Endothelial cell (in vitro differentiated cells): Measurements from ENCODE around the gene TCAF1. TPM values are rescaled to one million over a fixed set of nuclear protein-coding genes. Genes with fewer than 3 reads are reported as not detected.
A peak's percentile ranks its signal among the peaks of the same experiment; 100 is the strongest.

Experiments used
- DNase-seq: peaks from one replicate; pipeline ENCODE4 v3.0.0; 2021; ENCODE audit warnings: low spot score
- H3K27ac Mint-ChIP-seq: one replicate; pipeline ENCODE4 v1.8.0; 2021; ENCODE audit warnings: mixed read lengths, inconsistent platforms; ENCODE audit not compliant: unreplicated experiment
- H3K27me3 Mint-ChIP-seq: one replicate; pipeline ENCODE4 v1.8.0; 2021; ENCODE audit warnings: mild to moderate bottlenecking, moderate library complexity, mixed read lengths, inconsistent platforms; ENCODE audit not compliant: unreplicated experiment
- H3K36me3 Mint-ChIP-seq: one replicate; pipeline ENCODE4 v1.8.0; 2021; ENCODE audit warnings: mild to moderate bottlenecking, low read depth, mixed read lengths, inconsistent platforms; ENCODE audit not compliant: unreplicated experiment
- H3K4me1 Mint-ChIP-seq: one replicate; pipeline ENCODE4 v1.8.0; 2021; ENCODE audit warnings: mild to moderate bottlenecking, mixed read lengths, inconsistent platforms; ENCODE audit not compliant: unreplicated experiment
- H3K4me3 Mint-ChIP-seq: one replicate; pipeline ENCODE4 v1.8.0; 2021; ENCODE audit warnings: mild to moderate bottlenecking, mixed read lengths, inconsistent platforms; ENCODE audit not compliant: unreplicated experiment
- H3K9me3 Mint-ChIP-seq: one replicate; pipeline ENCODE4 v1.8.0; 2021; ENCODE audit warnings: mixed read lengths, inconsistent platforms; ENCODE audit not compliant: unreplicated experiment
- total RNA-seq: library from RNA; stranded (reverse); fragmentation: NEBNext Ultra II Directional; extraction: Animal tissue kit (Norgen Biotek cat#: 25700); gene quantifications from one replicate; pipeline ENCODE4 v1.2.1, GENCODE V29; 2021; ENCODE audit not compliant: unreplicated experiment
- TF ChIP-seq, protein P1 (sequence below): fragments of 200-600 bp; sonication (generic); IDR thresholded peaks from one replicate; pipeline ENCODE4 v1.5.0; 2021; ENCODE audit warnings: antibody characterized with exemption; ENCODE audit not compliant: unreplicated experiment

TCAF1 gene
- total RNA-seq, 1 donor from 2014 or later: 79.7 TPM

DNA sequence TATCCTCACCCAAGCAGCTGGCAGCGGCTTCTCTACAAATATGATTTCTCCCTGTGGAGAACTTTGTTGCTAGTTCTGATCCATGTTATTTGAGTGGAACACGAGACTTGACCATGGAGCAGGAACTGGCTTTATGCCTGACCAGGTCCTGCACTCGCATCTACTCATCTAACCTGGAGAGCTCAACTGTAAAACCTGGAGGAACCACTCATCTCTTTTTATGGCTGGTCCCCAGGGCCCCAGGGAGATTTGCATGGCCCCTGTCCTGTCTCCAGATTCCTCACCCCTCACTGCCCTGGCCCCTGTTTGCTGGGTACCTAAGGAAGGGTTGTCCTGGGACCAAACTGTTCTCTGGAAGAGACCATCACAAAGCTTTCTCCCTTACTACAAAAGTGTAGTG lies 16.0 kb downstream of the TCAF1 start:
- no peak overlapping the region for H3K4me3 Mint-ChIP-seq
- peaks cover 24% of the 10 kb centered on the region for H3K4me1 Mint-ChIP-seq
- H3K27ac Mint-ChIP-seq: no peak overlapping the region

DNA sequence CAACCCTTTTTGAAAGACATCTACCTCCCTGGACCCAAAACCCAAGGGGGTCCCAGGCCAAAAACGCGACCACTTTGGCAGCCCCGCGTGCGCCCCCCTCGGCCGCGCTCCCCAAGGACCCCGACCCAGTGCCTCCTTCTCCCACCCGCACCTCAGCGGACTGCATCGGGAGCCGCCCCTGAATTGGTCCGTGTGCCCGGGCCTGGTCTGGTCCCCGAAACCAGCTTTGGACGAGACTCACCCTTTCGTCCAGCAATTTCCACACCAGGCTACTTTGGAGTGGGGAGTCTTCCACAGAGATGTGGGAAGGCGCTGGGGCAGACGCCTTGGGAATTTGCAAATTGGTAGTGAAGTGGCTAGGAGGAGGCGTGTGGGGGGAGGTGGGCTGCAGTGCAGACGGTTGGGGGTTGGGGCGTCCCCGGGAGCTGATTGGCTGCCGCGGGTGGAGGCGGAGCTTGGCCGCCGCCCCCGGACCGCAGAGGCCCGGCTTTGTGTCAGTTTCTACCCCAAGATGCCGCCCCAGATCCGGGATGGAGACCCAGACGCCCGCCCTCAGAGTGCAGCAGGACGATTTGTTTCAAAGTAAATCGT lies 16.9 kb downstream of the TCAF1 start:
- Mint-ChIP-seq H3K36me3 (peaks cover 7% of the 10 kb centered on the region), H3K27me3 (peaks cover 2% of the 10 kb centered on the region), H3K27ac (no peak overlapping the region), H3K4me1 (peaks cover 24% of the 10 kb centered on the region), H3K4me3 (peak overlapping the region; percentile 90), H3K9me3 (no peaks in the 10 kb centered on the region)
- TF ChIP-seq, protein P1, sequence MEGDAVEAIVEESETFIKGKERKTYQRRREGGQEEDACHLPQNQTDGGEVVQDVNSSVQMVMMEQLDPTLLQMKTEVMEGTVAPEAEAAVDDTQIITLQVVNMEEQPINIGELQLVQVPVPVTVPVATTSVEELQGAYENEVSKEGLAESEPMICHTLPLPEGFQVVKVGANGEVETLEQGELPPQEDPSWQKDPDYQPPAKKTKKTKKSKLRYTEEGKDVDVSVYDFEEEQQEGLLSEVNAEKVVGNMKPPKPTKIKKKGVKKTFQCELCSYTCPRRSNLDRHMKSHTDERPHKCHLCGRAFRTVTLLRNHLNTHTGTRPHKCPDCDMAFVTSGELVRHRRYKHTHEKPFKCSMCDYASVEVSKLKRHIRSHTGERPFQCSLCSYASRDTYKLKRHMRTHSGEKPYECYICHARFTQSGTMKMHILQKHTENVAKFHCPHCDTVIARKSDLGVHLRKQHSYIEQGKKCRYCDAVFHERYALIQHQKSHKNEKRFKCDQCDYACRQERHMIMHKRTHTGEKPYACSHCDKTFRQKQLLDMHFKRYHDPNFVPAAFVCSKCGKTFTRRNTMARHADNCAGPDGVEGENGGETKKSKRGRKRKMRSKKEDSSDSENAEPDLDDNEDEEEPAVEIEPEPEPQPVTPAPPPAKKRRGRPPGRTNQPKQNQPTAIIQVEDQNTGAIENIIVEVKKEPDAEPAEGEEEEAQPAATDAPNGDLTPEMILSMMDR: no peak
- peak; percentile 62 for DNase-seq

More for the DNA sequence above, 16.0 kb downstream of the TCAF1 start:
- peaks cover 14% of the 10 kb centered on the region for H3K36me3 Mint-ChIP-seq
- DNase-seq: no peak
- TF ChIP-seq, protein P1: no peak
- peaks cover 2% of the 10 kb centered on the region for H3K27me3 Mint-ChIP-seq
- H3K9me3 Mint-ChIP-seq: no peaks in the 10 kb centered on the region

DNA sequence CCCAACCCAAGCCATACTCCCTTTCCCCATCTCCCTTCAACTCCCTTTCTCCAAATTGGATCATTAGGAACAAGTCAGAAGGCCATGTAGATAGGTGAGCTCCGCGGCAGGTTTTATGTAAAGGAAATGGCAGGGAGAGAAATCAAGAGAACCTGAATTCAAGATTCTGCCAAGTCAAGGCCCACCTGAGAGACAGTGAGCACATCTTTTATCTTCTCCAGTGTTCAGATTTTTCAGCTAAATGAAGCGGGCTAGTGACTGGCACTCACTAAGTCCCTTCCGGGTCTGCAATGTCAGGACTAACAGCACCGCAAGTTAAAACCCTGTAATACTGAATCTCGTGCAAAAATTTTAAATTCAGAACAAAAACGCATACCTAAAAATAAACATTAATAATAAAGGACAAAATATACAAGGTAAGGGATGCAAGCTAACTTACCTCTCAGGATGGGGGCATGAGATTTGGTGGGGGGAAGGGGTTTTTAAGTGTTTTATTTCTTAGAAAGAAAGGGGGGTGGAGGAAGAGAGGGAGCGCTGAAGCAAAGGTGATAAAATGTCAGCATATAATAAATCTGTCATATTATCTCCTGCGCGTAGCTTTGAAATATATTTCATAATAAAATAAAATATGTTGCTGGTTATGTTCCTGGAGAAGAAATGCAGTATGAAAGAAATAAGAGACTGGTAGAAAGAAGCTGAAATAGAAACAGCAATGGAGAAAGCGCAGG lies 17.6 kb downstream of the TCAF1 start:
- Mint-ChIP-seq H3K4me1 (peaks cover 24% of the 10 kb centered on the region), H3K27me3 (peaks cover 2% of the 10 kb centered on the region)

DNA sequence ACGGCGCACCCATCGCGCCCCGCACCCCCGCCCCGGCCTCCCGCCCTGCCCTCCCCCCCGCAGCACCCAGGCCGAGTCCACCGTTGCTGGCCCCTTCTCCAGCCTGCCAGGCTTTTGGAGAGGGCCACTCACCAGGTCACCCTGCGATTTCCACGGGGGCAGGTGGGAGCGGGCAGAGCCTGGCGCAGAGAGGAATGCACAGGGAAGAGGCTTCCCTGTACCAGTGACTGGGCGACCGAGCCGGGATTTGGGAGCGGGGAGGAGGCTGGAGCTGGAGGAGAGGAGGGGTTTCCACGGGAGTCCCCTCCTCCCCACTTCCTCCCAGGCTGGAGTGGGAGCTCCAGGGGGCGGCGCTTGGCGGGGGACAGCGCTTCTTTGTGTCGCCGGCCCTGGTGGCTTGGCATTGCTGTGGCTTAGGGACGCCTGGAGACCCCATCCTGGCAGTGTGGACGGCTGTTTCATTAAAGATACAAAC lies 19.3 kb downstream of the TCAF1 start:
- peak; percentile 66 for DNase-seq
- Mint-ChIP-seq H3K27me3 (peaks cover 2% of the 10 kb centered on the region), H3K36me3 (peaks cover 4% of the 10 kb centered on the region), H3K4me3 (peak overlapping the region; percentile 90), H3K27ac (peak overlapping the region; percentile 85), H3K4me1 (peaks cover 23% of the 10 kb centered on the region), H3K9me3 (no peaks in the 10 kb centered on the region)
- TF ChIP-seq, protein P1: no peak

More for the DNA sequence above, 17.6 kb downstream of the TCAF1 start:
- peaks cover 7% of the 10 kb centered on the region for H3K36me3 Mint-ChIP-seq
- H3K9me3 Mint-ChIP-seq: no peaks in the 10 kb centered on the region
- H3K4me3 Mint-ChIP-seq: peak overlapping the region; percentile 90
- TF ChIP-seq, protein P1: no peak
- H3K27ac Mint-ChIP-seq: no peak overlapping the region
- no peak for DNase-seq
